Tibial artery (tissue), 4 donors: ENCODE measurements around the gene ACTA1.
A peak's percentile ranks its signal among the peaks of the same experiment; 100 is the strongest.

Experiments
- DNase-seq, 2 donors: peaks; one replicate each; pipeline ENCODE4 v3.0.0-alpha.2; 2019
- H3K27ac ChIP-seq, 2 donors: fragments of 200-600 bp; sonication (generic) in 1 of 2; 1 replicate in 1 of 2; 2 replicates in 1 of 2; pipeline ENCODE4 v1.5.1; 2018 to 2019; ENCODE audit warnings: mild to moderate bottlenecking in 1 of 2
- H3K27me3 ChIP-seq, 2 donors: fragments of 200-600 bp; sonication (generic) in 1 of 2; one replicate each; pipeline versions ENCODE4 v1.5.1 to v1.6.0; 2016 to 2019
- H3K36me3 ChIP-seq, 3 donors: fragments of 200-600 bp; sonication (generic) in 2 of 3; one replicate each; pipeline ENCODE4 v1.5.1; 2016 to 2019; ENCODE audit warnings: mild to moderate bottlenecking in 2 of 3
- H3K4me1 ChIP-seq, 4 donors: fragments of 200-600 bp; sonication (generic) in 2 of 4; 1 replicate in 3 of 4; 2 replicates in 1 of 4; pipeline ENCODE4 v1.5.1; 2016 to 2019
- H3K4me3 ChIP-seq, 2 donors: fragments of 200-600 bp; sonication (generic) in 1 of 2; 1 replicate in 1 of 2; 2 replicates in 1 of 2; pipeline ENCODE4 v1.5.1; 2018 to 2019; ENCODE audit warnings: mild to moderate bottlenecking in 2 of 2
- H3K9me3 ChIP-seq, 3 donors: fragments of 200-600 bp; sonication (generic) in 1 of 3; one replicate each; pipeline ENCODE4 v1.5.1; 2016 to 2019
- intact Hi-C: fragments of 100-400 bp; cut with DNase I; formaldehyde crosslinking; loops from one replicate; pipeline ENCODE4 v1.15.0; 2023; ENCODE audit warnings: low total_unique reads
- TF ChIP-seq, protein P1 (sequence below), 2 experiments: fragments of 200-600 bp in 1 of 2; fragments of 450-650 bp in 1 of 2; IDR thresholded peaks; one replicate each; pipeline ENCODE4 v1.5.1; 2017 to 2019; ENCODE audit warnings: antibody characterized with exemption in 2 of 2, mild to moderate bottlenecking in 1 of 2, moderate library complexity in 1 of 2

Gene ACTA1

DNA sequence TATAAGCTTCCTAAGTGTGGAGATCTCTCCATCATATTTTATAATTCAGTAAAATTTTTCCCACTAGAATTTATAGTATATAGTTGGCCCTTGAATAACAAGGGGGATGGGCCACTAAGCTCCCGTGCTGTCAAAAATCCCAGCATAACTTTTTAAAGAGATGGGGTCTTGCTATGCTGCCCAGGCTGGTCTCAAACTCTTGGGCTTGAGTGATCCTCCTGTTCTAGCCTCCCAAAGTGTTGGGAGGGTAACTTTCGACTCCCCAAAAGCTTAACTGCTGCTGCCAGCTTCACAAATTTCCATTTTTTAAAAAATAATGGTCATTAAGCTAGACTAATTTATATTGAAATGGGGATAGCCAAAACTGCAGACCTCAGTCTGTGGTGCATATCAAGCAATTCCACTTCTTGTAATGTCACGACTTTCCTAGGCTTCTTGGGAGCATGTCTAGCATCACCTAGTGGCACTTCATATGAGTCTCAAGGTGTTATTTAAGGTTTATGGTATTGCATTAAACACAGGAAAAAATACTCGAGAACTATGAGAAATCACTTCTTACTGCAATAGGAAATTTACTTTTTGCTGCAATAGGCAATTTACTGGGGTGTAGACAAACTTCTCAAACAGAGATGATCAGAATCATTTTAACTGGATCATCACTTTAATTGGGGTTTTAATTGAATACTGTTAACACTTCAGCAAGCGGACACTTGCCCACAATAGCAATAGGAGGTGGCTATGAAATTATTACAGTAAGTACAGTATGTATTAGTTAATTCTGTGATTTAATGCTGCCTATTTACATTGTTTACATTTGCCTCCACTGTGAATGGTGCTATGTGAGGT is 19.3 kb upstream of the ACTA1 start:
- Histone ChIP-seq H3K27ac (no peak overlapping the region), H3K4me1 (no peaks in the 10 kb centered on the region), H3K27me3 (no peaks in the 10 kb centered on the region), H3K9me3 (no peaks in the 10 kb centered on the region), H3K4me3 (no peak overlapping the region), H3K36me3 (peaks cover 61 to 77% (median 65%) of the 10 kb centered on the region in 3 donors)
- no peak for DNase-seq
- TF ChIP-seq, protein P1, sequence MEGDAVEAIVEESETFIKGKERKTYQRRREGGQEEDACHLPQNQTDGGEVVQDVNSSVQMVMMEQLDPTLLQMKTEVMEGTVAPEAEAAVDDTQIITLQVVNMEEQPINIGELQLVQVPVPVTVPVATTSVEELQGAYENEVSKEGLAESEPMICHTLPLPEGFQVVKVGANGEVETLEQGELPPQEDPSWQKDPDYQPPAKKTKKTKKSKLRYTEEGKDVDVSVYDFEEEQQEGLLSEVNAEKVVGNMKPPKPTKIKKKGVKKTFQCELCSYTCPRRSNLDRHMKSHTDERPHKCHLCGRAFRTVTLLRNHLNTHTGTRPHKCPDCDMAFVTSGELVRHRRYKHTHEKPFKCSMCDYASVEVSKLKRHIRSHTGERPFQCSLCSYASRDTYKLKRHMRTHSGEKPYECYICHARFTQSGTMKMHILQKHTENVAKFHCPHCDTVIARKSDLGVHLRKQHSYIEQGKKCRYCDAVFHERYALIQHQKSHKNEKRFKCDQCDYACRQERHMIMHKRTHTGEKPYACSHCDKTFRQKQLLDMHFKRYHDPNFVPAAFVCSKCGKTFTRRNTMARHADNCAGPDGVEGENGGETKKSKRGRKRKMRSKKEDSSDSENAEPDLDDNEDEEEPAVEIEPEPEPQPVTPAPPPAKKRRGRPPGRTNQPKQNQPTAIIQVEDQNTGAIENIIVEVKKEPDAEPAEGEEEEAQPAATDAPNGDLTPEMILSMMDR (IDR thresholded peaks at IDR 0.05) = peak; percentile 52
- intact Hi-C loops = no loop called here

DNA sequence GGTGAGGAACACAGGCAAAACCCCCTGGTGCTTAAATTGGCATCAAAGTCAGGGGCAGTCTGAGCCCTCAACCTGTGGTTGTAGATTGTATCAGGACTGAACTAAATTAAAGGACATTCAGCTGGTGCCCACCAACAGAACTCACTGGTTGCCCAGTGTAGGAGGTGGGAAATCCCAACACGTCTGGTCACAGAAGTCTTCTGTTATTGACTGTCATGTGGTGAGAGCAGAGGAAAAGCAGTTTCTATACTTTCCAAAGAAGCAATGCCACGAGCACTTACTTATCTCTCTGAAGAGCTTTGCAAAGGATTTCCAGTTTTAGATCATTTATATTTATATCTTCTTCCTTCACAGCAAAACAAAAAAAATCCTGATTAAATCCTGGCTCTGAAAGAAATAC is 15.0 kb upstream of the ACTA1 start:
- H3K27me3 ChIP-seq = no peaks in the 10 kb centered on the region
- H3K36me3 ChIP-seq = peaks cover 57 to 85% (median 71%) of the 10 kb centered on the region in 3 donors
- no peak overlapping the region for H3K27ac ChIP-seq
- no peaks in the 10 kb centered on the region for H3K4me1 ChIP-seq
- intact Hi-C loops = no loop called here
- no peak overlapping the region for H3K4me3 ChIP-seq
- no peaks in the 10 kb centered on the region for H3K9me3 ChIP-seq
- TF ChIP-seq, protein P1 (IDR thresholded peaks at IDR 0.05) = no peak
- DNase-seq = no peak

DNA sequence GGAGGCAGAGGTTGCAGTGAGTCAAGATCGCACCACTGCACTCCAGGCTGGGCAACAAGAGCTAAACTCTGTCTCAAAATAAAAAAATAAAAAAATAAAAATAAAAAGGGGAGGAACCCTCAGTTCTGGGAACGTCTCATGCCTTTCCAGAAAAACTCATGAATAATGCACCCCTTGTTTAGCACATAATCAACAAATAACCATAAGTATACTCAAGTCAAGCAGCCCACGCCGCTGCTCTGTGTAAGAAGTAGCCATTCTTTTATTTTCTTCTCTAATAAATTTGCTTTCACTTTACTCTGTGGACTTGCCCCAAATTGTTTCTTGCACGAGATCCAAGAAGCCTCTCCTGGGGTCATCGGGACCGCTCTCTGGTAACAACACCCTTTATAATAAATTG is 14.5 kb upstream of the ACTA1 start:
- Histone ChIP-seq H3K4me3 (no peak overlapping the region), H3K27me3 (no peaks in the 10 kb centered on the region), H3K9me3 (no peaks in the 10 kb centered on the region), H3K36me3 (peaks cover 61 to 90% (median 71%) of the 10 kb centered on the region in 3 donors), H3K27ac (no peak overlapping the region), H3K4me1 (no peaks in the 10 kb centered on the region)
- intact Hi-C loops = no loop called here
- TF ChIP-seq, protein P1 (IDR thresholded peaks at IDR 0.05) = no peak
- DNase-seq = no peak

DNA sequence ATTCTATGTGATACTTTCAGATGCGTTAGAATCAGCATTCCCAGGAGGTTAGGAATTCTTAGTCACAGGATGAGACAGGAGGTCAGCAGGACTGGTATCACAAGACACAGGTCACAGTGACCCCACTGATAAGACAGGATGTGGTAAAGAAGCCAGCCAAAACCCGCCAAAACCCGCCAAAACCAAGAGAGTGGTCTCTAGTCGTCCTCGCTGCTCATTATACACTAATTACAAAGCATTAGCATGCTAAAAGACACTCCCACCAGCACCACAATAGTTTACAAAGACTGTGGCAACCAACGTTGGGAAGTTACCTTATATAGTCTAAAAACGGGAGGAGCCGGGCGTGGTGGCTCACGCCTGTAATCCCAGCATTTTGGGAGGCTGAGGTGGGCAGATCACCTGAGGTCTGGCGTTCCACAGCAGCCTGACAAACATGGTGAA is 13.9 kb upstream of the ACTA1 start:
- TF ChIP-seq, protein P1 (IDR thresholded peaks at IDR 0.05) = no peak
- H3K36me3 ChIP-seq = peaks cover 65 to 96% (median 74%) of the 10 kb centered on the region in 3 donors
- H3K9me3 ChIP-seq = no peaks in the 10 kb centered on the region
- no peak for DNase-seq
- intact Hi-C loops = no loop called here
- no peaks in the 10 kb centered on the region for H3K27me3 ChIP-seq
- no peaks in the 10 kb centered on the region for H3K4me1 ChIP-seq
- no peak overlapping the region for H3K27ac ChIP-seq
- H3K4me3 ChIP-seq = no peak overlapping the region

DNA sequence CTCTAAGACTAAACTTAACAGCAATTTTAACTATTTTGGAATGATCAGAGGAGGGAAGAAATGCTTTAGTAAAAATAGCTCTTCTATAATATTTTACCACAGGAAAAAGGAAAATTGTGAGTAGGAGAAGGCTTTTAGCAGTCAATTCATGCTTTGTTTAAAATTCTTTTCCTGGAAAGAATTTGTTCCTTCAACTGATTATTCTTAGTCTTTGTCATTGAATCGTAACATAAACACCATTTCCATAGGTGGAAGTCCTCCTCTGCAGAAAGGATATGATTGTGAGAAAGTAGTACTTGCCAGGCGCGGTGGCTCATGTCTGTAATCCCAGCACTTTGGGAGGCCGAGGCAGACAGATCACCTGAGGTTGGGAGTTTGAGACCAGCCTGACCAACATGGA is 11.9 kb upstream of the ACTA1 start:
- TF ChIP-seq, protein P1 (IDR thresholded peaks at IDR 0.05) = no peak
- H3K4me3 ChIP-seq = no peak overlapping the region
- no peaks in the 10 kb centered on the region for H3K27me3 ChIP-seq
- H3K36me3 ChIP-seq = peaks cover 57 to 96% (median 62%) of the 10 kb centered on the region in 3 donors
- H3K9me3 ChIP-seq = no peaks in the 10 kb centered on the region
- no peak overlapping the region for H3K27ac ChIP-seq
- intact Hi-C loops = no loop called here
- no peaks in the 10 kb centered on the region for H3K4me1 ChIP-seq
- no peak for DNase-seq
